ENCODE results near the gene SCGB1C1. TPM values are rescaled to one million over a fixed set of nuclear protein-coding genes. Genes with fewer than 3 reads are reported as not detected.
A peak's percentile ranks its signal among the peaks of the same experiment; 100 is the strongest.

Gene SCGB1C1
- total and polyA plus RNA-seq, 2 donors (not counting 1 experiment from before 2014, with no cell fraction given), result not detected

DNA sequence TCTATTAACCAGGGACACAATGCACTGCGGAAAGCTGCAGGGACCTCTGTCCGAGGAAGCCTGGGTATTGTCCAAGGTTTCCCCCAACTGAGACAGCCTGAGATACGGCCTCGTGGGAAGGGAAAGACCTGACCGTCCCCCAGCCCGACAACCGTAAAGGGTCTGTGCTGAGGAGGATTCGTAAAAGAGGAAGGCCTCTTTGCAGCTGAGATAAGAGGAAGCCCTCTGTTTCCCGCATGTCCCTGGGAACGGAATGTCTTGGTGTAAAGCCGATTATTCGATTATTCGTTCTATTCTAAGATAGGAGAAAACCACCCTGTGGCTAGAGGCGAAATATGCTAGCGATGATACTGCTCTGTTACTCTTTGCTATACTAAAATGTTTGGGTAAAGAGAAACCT is 9.1 kb downstream of the SCGB1C1 start:
- Histone ChIP-seq H3K79me2 (ENCODE audit: control insufficient read depth, insufficient read depth, low read length) (peaks cover 45% of the 10 kb centered on the region), H3K4me2 (replicated peaks; ENCODE audit: low read depth, low read length, poor library complexity, severe bottlenecking) (no peak overlapping the region), H4K20me1 (ENCODE audit: control insufficient read depth, insufficient read depth, low read length, poor library complexity, severe bottlenecking) (peaks cover 55% of the 10 kb centered on the region), H3K4me1 (ENCODE audit: control insufficient read depth in 2 of 2, insufficient read depth in 2 of 2, low read length in 2 of 2) (peaks cover 14 to 21% of the 10 kb centered on the region in 2 donors), H3K9ac (ENCODE audit: low read length) (no peak overlapping the region), H2AFZ (ENCODE audit: insufficient read depth, low read depth, low read length, poor library complexity, severe bottlenecking) (no peak overlapping the region), H3K36me3 (replicated peaks in 1 of 2; ENCODE audit: control extremely low read depth in 1 of 2, control insufficient read depth in 1 of 2, extremely low read depth in 1 of 2, insufficient read depth in 2 of 2, low read length in 1 of 2) (peaks cover 0 to 31% of the 10 kb centered on the region in 2 experiments), H3K4me3 (ENCODE audit: control extremely low read depth in 1 of 5, extremely low read depth in 1 of 5, insufficient read depth in 1 of 5, low read depth in 2 of 5, low read length in 4 of 5) (no peak overlapping the region), H3K27me3 (replicated peaks in 1 of 4; ENCODE audit: control extremely low read depth in 1 of 4, control insufficient read depth in 3 of 4, insufficient read depth in 4 of 4, low read length in 3 of 4) (no peaks in the 10 kb centered on the region), H3K9me3 (ENCODE audit: control extremely low read depth in 1 of 3, control insufficient read depth in 2 of 3, insufficient read depth in 1 of 3, low read length in 2 of 3) (no peaks in the 10 kb centered on the region), H3K27ac (ENCODE audit: low read length in 2 of 2) (no peak overlapping the region)
- POLR2A ChIA-PET, result no interaction called here
- H3K9me3 Mint-ChIP-seq (ENCODE audit: insufficient read depth), result no peaks in the 10 kb centered on the region
- peaks cover 39% of the 10 kb centered on the region for H3K4me1 Mint-ChIP-seq
- intact Hi-C loops (cut with micrococcal nuclease), result no loop called here
- H3K4me3 Mint-ChIP-seq, result no peak overlapping the region
- TF ChIP-seq EZH2 (IDR thresholded peaks at IDR 0.05; ENCODE audit: borderline replicate concordance, insufficient read depth, low read depth, low read length, poor library complexity, severe bottlenecking), result no peak
- TF ChIP-seq, protein P1, sequence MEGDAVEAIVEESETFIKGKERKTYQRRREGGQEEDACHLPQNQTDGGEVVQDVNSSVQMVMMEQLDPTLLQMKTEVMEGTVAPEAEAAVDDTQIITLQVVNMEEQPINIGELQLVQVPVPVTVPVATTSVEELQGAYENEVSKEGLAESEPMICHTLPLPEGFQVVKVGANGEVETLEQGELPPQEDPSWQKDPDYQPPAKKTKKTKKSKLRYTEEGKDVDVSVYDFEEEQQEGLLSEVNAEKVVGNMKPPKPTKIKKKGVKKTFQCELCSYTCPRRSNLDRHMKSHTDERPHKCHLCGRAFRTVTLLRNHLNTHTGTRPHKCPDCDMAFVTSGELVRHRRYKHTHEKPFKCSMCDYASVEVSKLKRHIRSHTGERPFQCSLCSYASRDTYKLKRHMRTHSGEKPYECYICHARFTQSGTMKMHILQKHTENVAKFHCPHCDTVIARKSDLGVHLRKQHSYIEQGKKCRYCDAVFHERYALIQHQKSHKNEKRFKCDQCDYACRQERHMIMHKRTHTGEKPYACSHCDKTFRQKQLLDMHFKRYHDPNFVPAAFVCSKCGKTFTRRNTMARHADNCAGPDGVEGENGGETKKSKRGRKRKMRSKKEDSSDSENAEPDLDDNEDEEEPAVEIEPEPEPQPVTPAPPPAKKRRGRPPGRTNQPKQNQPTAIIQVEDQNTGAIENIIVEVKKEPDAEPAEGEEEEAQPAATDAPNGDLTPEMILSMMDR (IDR thresholded peaks at IDR 0.05), result no peak
- 31% methylated on average over 12 of the region's 15 CpGs for WGBS (ENCODE audit: insufficient coverage)
- H3K27ac Mint-ChIP-seq, result peak overlapping the region; percentile 12
- ATAC-seq (ENCODE audit: low read depth) (no peak), DNase-seq (no peak)
- CTCF ChIA-PET, result no interaction called here
- H3K27me3 Mint-ChIP-seq, result no peaks in the 10 kb centered on the region

DNA sequence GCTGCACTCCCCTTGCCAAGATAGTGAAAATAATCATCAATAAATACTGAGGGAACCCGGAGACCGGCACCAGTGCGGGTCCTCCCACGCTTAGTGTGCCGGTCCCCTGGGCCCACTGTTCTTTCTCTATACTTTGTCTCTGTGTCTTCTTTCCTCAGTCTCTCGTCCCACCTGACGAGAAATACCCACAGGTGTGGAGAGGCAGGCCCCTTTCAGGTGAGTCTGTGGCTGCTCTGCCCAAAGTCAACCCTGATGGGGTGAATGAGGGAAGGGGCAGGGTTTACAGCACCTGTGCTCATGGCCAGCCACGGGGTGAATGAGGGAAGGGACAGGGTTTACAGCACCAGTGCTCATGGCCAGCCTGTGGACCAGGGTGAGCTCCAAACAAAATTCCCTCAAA is 9.6 kb downstream of the SCGB1C1 start:
- H3K27me3 ChIP-seq (replicated peaks in 1 of 4; ENCODE audit: control extremely low read depth in 1 of 4, control insufficient read depth in 3 of 4, insufficient read depth in 4 of 4, low read length in 3 of 4), result no peaks in the 10 kb centered on the region
- H3K9me3 ChIP-seq (ENCODE audit: control extremely low read depth in 1 of 3, control insufficient read depth in 2 of 3, insufficient read depth in 1 of 3, low read length in 2 of 3), result no peaks in the 10 kb centered on the region
- no peak overlapping the region for H3K4me3 ChIP-seq (ENCODE audit: control extremely low read depth in 1 of 5, extremely low read depth in 1 of 5, insufficient read depth in 1 of 5, low read depth in 2 of 5, low read length in 4 of 5)
- no peak for TF ChIP-seq EZH2 (IDR thresholded peaks at IDR 0.05; ENCODE audit: borderline replicate concordance, insufficient read depth, low read depth, low read length, poor library complexity, severe bottlenecking)
- TF ChIP-seq, protein P1 (IDR thresholded peaks at IDR 0.05), result no peak
- 77% methylated on average over 5 of the region's 8 CpGs for WGBS (ENCODE audit: insufficient coverage)
- DNase-seq (no peak), ATAC-seq (ENCODE audit: low read depth) (no peak)
- H3K27ac ChIP-seq (ENCODE audit: low read length in 2 of 2), result no peak overlapping the region
- Mint-ChIP-seq H3K4me1 (peaks cover 44% of the 10 kb centered on the region), H3K4me3 (no peak overlapping the region), H3K27ac (peak overlapping the region; percentile 12), H3K9me3 (ENCODE audit: insufficient read depth) (no peaks in the 10 kb centered on the region), H3K27me3 (no peaks in the 10 kb centered on the region)
- H3K79me2 ChIP-seq (ENCODE audit: control insufficient read depth, insufficient read depth, low read length), result peaks cover 47% of the 10 kb centered on the region
- H4K20me1 ChIP-seq (ENCODE audit: control insufficient read depth, insufficient read depth, low read length, poor library complexity, severe bottlenecking), result peaks cover 55% of the 10 kb centered on the region
- no peak overlapping the region for H3K4me2 ChIP-seq (replicated peaks; ENCODE audit: low read depth, low read length, poor library complexity, severe bottlenecking)
- H3K9ac ChIP-seq (ENCODE audit: low read length), result no peak overlapping the region
- ChIA-PET POLR2A (no interaction called here), CTCF (no interaction called here)
- H2AFZ ChIP-seq (ENCODE audit: insufficient read depth, low read depth, low read length, poor library complexity, severe bottlenecking), result no peak overlapping the region
- peaks cover 0 to 31% of the 10 kb centered on the region in 2 experiments for H3K36me3 ChIP-seq (replicated peaks in 1 of 2; ENCODE audit: control extremely low read depth in 1 of 2, control insufficient read depth in 1 of 2, extremely low read depth in 1 of 2, insufficient read depth in 2 of 2, low read length in 1 of 2)
- H3K4me1 ChIP-seq (ENCODE audit: control insufficient read depth in 2 of 2, insufficient read depth in 2 of 2, low read length in 2 of 2), result peaks cover 14 to 21% of the 10 kb centered on the region in 2 donors
- intact Hi-C loops (cut with micrococcal nuclease), result no loop called here
